ENCODE measurements around the gene DUOXA2.

DNA sequence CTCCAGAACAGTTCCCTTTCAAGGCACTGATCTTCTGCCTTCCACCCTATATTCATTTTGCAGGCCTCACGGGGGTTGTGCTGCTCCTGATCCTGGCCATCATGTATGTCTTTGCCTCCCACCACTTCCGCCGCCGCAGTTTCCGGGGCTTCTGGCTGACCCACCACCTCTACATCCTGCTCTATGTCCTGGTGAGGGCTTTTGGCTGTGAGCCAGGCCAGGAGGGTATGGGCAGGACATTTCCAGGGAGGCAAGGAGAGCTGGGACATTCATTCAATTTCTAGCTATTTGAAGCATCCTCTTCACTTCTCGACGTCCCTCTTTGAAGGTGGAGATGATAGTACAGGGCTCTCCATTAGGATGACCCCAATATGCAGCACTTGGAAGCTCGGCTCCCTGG is 41.6 kb downstream of the DUOXA2 start:
- TF ChIP-seq CEBPB (IDR thresholded peaks at IDR 0.05): no peak
- TF ChIP-seq, protein P1, sequence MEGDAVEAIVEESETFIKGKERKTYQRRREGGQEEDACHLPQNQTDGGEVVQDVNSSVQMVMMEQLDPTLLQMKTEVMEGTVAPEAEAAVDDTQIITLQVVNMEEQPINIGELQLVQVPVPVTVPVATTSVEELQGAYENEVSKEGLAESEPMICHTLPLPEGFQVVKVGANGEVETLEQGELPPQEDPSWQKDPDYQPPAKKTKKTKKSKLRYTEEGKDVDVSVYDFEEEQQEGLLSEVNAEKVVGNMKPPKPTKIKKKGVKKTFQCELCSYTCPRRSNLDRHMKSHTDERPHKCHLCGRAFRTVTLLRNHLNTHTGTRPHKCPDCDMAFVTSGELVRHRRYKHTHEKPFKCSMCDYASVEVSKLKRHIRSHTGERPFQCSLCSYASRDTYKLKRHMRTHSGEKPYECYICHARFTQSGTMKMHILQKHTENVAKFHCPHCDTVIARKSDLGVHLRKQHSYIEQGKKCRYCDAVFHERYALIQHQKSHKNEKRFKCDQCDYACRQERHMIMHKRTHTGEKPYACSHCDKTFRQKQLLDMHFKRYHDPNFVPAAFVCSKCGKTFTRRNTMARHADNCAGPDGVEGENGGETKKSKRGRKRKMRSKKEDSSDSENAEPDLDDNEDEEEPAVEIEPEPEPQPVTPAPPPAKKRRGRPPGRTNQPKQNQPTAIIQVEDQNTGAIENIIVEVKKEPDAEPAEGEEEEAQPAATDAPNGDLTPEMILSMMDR (IDR thresholded peaks at IDR 0.05): no peak
- TF ChIP-seq, protein P2, sequence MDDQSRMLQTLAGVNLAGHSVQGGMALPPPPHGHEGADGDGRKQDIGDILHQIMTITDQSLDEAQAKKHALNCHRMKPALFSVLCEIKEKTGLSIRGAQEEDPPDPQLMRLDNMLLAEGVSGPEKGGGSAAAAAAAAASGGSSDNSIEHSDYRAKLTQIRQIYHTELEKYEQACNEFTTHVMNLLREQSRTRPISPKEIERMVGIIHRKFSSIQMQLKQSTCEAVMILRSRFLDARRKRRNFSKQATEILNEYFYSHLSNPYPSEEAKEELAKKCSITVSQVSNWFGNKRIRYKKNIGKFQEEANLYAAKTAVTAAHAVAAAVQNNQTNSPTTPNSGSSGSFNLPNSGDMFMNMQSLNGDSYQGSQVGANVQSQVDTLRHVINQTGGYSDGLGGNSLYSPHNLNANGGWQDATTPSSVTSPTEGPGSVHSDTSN (IDR thresholded peaks at IDR 0.05): no peak
- no peak for TF ChIP-seq MAFK (IDR thresholded peaks at IDR 0.05; ENCODE audit: partially characterized antibody)
- TF ChIP-seq, protein P3, sequence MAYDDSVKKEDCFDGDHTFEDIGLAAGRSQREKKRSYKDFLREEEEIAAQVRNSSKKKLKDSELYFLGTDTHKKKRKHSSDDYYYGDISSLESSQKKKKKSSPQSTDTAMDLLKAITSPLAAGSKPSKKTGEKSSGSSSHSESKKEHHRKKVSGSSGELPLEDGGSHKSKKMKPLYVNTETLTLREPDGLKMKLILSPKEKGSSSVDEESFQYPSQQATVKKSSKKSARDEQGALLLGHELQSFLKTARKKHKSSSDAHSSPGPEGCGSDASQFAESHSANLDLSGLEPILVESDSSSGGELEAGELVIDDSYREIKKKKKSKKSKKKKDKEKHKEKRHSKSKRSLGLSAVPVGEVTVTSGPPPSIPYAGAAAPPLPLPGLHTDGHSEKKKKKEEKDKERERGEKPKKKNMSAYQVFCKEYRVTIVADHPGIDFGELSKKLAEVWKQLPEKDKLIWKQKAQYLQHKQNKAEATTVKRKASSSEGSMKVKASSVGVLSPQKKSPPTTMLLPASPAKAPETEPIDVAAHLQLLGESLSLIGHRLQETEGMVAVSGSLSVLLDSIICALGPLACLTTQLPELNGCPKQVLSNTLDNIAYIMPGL (CRISPR knock-in tag; IDR thresholded peaks at IDR 0.05; ENCODE audit: borderline replicate concordance): no peak
- TF ChIP-seq, protein P4, sequence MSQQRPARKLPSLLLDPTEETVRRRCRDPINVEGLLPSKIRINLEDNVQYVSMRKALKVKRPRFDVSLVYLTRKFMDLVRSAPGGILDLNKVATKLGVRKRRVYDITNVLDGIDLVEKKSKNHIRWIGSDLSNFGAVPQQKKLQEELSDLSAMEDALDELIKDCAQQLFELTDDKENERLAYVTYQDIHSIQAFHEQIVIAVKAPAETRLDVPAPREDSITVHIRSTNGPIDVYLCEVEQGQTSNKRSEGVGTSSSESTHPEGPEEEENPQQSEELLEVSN (IDR thresholded peaks at IDR 0.05; ENCODE audit: borderline replicate concordance, low read depth): no peak
